Middle frontal gyrus (tissue), 1 donor: Measurements from ENCODE around the gene SLC40A1.

ENCODE experiments used
- DNase-seq: peaks from one replicate; pipeline ENCODE4 v3.0.0-alpha.2; 2015; ENCODE audit warnings: low spot score; ENCODE audit errors: extremely low spot score

SLC40A1 gene

DNA sequence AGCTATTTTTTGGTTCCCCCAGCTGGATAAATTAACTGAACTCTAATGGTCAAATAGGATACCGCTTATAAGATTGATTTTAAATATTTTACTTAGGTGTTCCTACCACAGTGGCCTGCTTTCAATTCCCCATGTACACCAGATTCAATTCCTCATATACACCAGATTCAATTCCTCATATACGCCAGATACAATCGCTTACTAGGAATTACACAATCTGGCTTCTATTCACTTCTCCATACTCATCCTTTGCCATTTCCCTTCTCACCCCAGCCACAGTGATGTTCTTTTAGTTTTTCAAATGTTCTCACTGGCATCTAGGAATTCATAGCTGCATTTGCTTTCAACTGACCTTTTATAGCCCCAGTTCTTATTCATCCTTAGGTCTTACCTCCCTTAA is 66.5 kb downstream of the SLC40A1 start:
- DNase-seq = no peak

DNA sequence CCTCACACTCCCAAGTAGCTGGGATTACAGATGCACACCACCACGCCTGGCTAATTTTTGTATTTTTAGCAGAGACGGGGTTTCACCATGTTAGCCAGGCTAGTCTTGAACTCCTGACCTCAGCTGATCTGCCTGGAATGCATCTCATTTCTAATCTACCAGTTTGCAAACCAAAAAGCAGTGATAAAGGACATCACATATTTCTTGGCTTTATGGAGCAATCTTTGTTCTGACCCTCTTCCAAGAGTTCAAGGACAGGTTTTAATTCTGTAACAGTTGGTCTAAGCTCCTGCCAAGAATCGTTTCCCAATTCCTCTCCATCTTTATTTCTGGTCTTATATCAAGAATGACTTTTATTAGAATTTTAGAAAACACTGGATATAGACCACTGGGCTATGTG is 67.7 kb downstream of the SLC40A1 start:
- DNase-seq = no peak

DNA sequence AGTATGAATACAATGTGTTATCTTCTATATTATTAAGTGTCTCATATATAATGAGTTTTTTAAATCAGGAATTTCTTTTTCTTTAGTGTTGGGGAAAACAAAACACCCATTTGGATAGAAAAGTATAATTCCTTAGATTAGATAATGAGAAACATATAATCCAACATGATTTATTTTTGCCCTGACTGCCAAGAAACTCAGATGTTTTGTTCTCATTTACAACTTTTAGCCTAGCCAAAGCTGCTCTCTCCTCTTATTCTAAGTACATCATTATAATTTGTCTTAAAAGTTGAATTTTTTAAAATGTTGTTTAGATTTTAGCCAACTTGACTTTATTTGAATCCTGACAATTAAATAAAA is 68.6 kb downstream of the SLC40A1 start:
- no peak for DNase-seq

DNA sequence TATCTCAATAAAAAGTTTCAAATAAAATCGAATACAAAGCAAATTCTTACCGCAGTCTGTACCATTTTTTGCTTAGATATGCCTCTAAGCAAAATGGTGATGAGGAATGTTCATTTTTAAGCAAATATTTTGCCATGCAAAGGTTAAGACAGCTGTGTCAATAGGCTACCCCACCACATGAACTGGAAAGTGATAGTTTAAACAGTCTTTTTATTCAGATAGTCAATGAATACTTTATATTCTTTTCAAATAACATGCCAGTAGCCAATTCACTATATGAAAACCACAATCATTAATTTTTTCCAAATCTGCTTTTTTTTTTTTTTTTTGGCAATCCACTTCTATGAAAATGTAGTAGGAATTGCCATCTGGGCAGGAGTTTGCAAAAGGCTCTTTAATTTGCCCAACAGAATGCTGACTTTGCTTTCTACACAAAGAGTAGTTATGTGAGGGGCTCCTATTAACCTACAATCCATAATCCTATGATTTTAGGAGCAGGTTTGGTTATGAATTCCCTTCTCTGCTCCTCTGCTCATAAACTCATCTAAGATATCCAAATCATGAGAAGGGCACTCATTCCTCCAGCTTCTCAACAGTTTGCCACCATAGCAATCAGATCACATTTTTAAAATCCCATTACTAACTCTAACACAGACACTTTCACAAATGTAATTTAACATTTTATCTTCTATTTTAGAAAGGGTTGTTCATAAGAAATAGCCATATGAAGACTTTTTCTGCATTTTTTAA is 69.2 kb downstream of the SLC40A1 start:
- no peak for DNase-seq
